ENCODE measurements around the gene NCCRP1.

NCCRP1 gene

GRCh38 chr19:39196860-39197562, at the start of gene NCCRP1:
TSS of gene NCCRP1 (plus strand) at chr19:39196964. CDS start at chr19:39196983, 19 bp downstream.
- DNase-seq: peak in 1 of 2 experiments; percentile 4

DNA sequence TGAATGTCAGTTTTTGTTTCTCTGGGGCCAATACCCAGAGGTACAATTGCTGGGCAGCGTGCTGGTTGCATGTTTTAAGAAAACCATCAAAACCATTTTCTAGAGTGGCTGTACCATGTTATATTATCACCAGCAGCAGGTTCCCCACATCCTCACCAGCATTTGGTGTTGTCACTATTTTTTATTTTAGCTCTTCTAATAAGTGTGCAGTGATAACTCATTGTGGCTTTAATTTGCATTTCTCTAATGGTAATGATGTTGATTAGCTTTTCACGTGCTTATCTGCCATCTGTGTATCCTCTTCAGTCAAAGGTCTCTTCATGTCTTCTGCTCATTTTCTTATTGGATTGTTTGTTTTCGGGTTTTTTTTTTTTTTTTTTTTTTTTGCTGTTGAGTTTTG, 49.3 kb upstream of the NCCRP1 start:
- DNase-seq: no peak

DNA sequence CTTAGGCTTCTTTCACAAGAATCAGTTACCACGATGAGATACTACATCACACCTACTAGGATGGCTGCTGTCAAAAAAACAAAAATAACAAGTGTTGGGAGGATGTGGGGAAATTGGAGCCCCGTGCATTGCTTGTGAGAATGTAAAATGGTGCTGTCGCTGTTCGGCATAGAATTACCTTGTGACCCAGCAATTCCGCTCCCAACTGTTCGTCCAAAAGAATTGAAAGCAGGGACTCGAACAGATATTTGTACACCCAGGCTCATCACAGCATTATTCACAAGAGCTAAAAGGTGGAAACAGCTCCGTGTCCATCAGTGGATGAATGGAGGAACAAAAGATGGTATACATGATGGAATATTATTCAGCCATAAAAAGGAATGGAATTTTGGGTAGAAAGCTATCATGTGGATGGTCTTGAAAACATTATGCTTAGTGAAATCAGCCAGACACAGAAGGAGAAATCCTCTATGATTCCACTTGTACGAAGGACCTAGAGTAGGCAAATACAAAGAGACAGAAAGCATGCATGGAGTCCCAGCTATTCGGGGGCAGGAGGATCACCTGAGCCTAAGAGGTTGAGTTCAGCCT, 47.7 kb upstream of the NCCRP1 start:
- DNase-seq: no peak

DNA sequence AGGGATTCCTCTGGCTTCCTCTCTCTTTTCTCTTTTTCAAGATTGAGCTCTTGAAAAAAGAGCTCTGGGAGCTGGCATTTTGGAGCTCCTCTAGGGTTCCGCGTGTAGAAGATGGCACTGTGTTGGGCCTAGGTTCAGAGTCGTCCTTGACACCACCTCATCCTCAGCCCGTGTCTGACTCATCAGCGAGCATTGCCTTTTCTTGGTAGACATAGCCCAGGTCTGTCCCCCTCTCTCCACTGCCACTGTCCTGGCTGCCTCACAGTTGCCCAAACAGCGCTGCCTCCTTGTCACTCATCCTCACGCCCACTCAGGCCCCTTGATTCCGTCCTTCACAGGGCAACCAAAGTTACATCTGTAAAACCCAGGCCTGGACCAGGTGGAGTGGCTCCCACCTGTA, 46.5 kb upstream of the NCCRP1 start:
- DNase-seq: no peak

- no peak for DNase-seq
Measured at GRCh38 chr19:39150807-39151600, 45.8 kb upstream of the NCCRP1 start.

- DNase-seq: no peak
Measured at GRCh38 chr19:39152066-39152465, 44.7 kb upstream of the NCCRP1 start.

GRCh38 chr19:39154100-39154628, 42.6 kb upstream of the NCCRP1 start:
- DNase-seq: no peak

GRCh38 chr19:39154629-39155100, 42.1 kb upstream of the NCCRP1 start:
- DNase-seq: no peak

DNA sequence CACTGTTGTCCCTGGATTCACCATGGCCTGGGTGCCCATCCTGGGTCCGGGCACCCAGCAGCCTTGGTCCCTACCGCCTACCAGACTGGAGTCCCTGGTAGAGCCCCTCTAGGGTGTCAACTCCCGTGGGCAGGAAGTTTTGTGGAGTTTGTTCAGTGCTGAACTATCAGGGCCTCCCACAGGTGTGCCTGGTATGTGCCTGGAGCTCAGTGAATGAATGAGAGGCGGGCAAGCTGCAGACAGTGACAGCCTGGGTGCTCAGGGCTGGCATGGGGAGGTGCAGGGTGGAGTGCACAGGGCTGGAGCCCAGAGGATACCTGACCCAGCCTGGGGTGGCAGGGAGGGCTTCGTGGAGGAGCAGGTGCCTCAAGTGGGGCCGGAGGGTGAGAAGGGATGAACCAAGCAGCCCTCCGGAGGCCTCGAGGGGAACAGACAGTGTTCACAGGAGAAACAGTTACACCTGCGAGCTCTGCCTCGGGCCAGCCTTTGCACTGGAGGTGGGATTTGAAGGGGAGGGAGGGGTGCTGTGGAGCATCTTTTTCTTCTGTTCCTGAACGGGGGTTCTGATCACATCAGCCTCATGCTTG, 41.6 kb upstream of the NCCRP1 start:
- DNase-seq: no peak

- no peak for DNase-seq
Measured at GRCh38 chr19:39155741-39156140, 41.0 kb upstream of the NCCRP1 start.

GRCh38 chr19:39156326-39157230, 40.2 kb upstream of the NCCRP1 start:
- no peak for DNase-seq

DNA sequence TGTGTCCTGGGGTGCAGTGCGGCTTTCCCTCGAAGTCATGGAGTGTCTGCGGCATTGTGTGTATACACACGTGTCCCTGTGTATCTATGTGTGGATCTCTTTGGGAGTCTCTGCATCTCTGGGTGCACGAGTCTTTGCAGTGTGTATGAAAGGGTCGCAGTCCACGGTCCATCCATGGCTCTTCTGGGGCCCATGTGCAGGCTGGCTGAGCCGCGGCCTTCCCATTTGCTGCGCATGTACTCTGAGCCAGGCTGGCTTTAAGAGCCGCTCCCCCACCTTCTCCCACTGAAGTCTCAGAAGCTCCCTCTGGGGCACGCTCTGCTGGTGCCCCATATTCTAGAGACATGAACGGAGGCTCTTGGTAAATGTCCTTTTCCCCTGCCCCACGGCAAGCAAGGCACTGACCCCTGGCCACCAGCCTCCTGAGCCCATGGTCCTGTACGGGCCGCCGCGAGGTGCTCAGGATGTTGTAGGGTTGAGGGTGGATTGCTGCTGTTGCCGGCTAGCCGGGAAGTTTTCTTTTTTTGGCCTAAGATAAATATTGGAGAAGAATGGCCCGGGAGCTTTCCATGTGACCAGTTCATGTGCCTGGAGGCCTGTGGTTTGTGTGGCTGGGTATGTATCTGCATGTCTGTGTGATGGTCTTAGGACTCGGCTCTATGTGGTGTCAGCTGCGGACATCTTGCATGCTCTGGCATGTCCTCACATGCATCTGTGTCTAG, 39.3 kb upstream of the NCCRP1 start:
- DNase-seq: no peak

GRCh38 chr19:39157997-39158389, 38.8 kb upstream of the NCCRP1 start:
- DNase-seq: no peak

- no peak for DNase-seq
Measured at GRCh38 chr19:39158646-39159260, 38.0 kb upstream of the NCCRP1 start.

DNA sequence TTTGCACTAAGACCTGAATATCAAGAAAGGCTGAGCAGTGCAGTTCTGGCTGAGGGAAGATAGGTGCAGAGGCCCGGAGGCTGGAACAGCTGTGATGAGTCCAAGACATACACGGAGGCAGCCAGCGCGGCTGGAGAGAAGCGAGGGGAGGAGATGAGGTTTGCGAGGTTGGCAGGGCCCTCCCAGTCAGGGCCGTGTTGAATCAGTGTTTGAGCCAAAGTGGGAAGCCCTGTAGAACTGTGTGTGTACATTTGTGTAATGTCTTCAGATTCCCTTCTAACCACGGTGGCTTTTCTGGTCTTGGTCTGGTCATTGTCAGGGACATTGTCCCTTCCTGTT, 36.3 kb upstream of the NCCRP1 start:
- no peak for DNase-seq

- no peak for DNase-seq
Measured at GRCh38 chr19:39160889-39161672, 35.7 kb upstream of the NCCRP1 start.

DNA sequence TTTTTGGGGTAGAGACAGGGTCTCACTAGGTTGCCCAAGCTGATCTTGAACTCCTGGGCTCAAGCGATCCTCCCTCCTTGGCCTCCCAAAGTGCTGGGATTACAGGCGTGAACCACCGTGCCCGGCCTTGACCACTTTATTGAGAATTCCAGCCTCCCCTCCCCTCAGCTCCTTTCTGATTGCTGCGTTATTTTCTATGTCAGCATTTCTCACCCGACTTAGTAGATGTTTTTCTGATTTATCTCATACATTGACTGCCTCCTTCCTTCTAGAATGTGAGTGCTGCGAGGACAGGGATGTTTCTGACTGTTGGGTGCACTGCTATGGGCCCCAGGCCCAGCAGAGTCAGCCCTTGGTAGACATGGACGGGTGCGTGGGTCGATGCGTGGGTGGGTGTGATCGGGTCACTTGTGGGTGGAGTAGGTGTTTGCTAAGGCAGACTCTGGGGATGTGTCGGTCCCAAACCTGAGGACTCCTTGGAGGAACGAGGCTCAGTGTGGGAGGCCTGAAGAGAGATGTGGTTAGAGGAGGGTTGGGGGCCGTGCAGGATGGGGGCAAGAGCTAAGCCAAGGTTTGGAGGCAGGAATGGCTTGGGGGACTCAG, 34.2 kb upstream of the NCCRP1 start:
- DNase-seq: no peak

GRCh38 chr19:39163621-39164020, 33.1 kb upstream of the NCCRP1 start:
- DNase-seq: no peak

GRCh38 chr19:39164289-39164688, 32.5 kb upstream of the NCCRP1 start:
- DNase-seq: no peak

- no peak for DNase-seq
Measured at GRCh38 chr19:39165857-39166256, 30.9 kb upstream of the NCCRP1 start.

All from activated CD4-positive, alpha-beta T cell treated with anti-CD3 and anti-CD28 coated beads, Interleukin-2, amount 50 U/mL, for 48 hours (primary cell).